Transverse colon (tissue), 3 donors: ENCODE measurements around the gene KCNQ2.

Experiments
- POLR2A ChIP-seq: fragments of 450-650 bp; IDR thresholded peaks from one replicate; pipeline ENCODE4 v1.6.1; 2016; ENCODE audit warnings: antibody characterized with exemption, mild to moderate bottlenecking, moderate library complexity
- TF ChIP-seq, protein P1 (sequence below), 5 experiments: fragments of 200-600 bp in 3 of 5; fragments of 450-650 bp in 2 of 5; sonication (generic) in 3 of 5; IDR thresholded peaks; 1 replicate in 2 of 5; 2 replicates in 3 of 5; pipeline ENCODE4 v1.5.1; 2016 to 2017; ENCODE audit warnings: antibody characterized with exemption in 5 of 5, inconsistent platforms in 3 of 5, mild to moderate bottlenecking in 2 of 5, moderate library complexity in 1 of 5

DNA sequence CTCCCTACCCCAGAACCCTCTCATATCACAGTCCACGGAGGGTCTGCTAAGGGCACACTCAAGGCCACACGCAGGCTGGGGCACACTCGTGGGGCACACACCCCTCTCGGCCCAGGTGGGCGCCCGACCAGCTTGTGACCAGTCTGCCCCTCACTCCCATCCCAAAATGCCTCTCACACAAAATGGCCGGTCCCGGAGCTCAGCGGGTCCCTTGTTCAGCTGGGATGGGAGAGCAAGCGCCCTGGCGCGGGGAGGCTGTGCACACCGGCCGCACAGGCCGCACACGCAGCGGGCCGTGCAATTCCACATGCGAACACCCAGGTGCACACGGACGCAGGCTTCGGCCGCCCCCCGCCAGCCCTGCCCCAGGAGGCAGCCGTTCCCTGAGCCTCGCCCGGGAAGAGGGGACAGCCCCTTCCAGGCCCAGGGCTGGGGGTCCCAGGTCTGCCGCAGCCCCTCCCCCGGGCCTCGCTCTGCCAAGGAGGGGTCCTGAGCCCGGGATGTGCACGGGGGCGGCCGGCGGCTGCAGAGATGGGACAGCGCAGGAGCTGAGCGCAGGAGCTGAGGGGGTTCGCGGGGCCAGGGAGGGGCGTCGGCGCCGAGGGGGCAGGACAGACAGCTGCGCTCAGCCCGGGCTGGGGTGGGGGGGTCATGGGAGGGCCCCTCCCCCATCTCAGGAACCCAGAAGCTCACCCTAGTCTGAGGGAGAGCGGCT lies 1.3 kb downstream of the KCNQ2 start:
- TF ChIP-seq, protein P1, sequence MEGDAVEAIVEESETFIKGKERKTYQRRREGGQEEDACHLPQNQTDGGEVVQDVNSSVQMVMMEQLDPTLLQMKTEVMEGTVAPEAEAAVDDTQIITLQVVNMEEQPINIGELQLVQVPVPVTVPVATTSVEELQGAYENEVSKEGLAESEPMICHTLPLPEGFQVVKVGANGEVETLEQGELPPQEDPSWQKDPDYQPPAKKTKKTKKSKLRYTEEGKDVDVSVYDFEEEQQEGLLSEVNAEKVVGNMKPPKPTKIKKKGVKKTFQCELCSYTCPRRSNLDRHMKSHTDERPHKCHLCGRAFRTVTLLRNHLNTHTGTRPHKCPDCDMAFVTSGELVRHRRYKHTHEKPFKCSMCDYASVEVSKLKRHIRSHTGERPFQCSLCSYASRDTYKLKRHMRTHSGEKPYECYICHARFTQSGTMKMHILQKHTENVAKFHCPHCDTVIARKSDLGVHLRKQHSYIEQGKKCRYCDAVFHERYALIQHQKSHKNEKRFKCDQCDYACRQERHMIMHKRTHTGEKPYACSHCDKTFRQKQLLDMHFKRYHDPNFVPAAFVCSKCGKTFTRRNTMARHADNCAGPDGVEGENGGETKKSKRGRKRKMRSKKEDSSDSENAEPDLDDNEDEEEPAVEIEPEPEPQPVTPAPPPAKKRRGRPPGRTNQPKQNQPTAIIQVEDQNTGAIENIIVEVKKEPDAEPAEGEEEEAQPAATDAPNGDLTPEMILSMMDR (IDR thresholded peaks at IDR 0.05): no peak
- TF ChIP-seq POLR2A: no peak
